Mesothelial cell of epicardium (in vitro differentiated cells): ENCODE data around the gene RFTN1. TPM values are rescaled to one million over a fixed set of nuclear protein-coding genes. Genes with fewer than 3 reads are reported as not detected.
A peak's percentile ranks its signal among the peaks of the same experiment; 100 is the strongest.

Source experiments
- DNase-seq, 2 experiments: peaks; one replicate each; pipeline ENCODE4 v3.0.0; 2021; ENCODE audit warnings: low spot score in 2 of 2; ENCODE audit not compliant: unreplicated experiment in 2 of 2
- H3K27ac Mint-ChIP-seq: 2 replicates; pipeline ENCODE4 v1.8.0; 2021; ENCODE audit warnings: mixed read lengths
- H3K27me3 Mint-ChIP-seq: 2 replicates; pipeline ENCODE4 v1.8.0; 2021; ENCODE audit warnings: low read depth, mixed read lengths
- H3K36me3 Mint-ChIP-seq: 2 replicates; pipeline ENCODE4 v1.8.0; 2021; ENCODE audit warnings: mixed read lengths
- H3K4me1 Mint-ChIP-seq: 2 replicates; pipeline ENCODE4 v1.8.0; 2021; ENCODE audit warnings: mixed read lengths
- H3K4me3 Mint-ChIP-seq: 2 replicates; pipeline ENCODE4 v1.8.0; 2021; ENCODE audit warnings: mild to moderate bottlenecking, moderate library complexity, mixed read lengths
- H3K9me3 Mint-ChIP-seq: 2 replicates; pipeline ENCODE4 v1.8.0; 2021; ENCODE audit warnings: mixed read lengths
- total RNA-seq: library from RNA; stranded (reverse); gene quantifications from 3 replicates; pipeline ENCODE4 v1.2.1, GENCODE V29; 2021
- TF ChIP-seq, protein P1 (sequence below): fragments of 200-600 bp; sonication (generic); IDR thresholded peaks from one replicate; pipeline ENCODE4 v1.5.0; 2021; ENCODE audit warnings: antibody characterized with exemption; ENCODE audit not compliant: unreplicated experiment

Gene RFTN1
- total RNA-seq, 1 donor from 2014 or later, result 10.0 TPM

DNA sequence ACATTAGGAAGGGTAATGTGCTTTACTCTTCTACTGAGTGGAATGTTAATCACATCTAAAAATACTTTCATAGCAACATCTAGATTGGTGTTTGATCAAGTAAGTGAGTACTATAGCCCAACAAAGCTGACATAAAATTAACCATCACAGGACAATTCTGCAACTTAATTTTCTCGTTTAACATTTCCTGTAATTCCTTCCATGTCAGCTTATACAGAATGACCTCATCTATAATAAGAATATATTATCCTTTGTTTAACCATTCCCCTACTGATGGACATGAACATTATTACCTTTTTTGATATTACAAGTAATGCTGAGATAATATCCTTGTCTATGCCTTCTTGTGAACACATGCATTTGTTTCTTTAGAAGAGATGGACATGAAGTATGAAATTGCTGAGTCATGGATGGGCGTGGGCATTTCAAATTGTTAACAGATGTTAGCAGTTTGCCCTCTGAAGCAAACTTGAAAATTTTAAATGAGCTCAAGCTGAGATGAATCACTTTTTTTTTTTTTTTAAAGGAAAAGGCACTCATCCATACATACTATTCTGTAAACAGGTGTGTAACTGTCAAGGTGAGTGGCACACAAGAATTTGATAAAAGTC, 163.4 kb downstream of the RFTN1 start:
- peaks cover 2% of the 10 kb centered on the region for H3K36me3 Mint-ChIP-seq
- TF ChIP-seq, protein P1, sequence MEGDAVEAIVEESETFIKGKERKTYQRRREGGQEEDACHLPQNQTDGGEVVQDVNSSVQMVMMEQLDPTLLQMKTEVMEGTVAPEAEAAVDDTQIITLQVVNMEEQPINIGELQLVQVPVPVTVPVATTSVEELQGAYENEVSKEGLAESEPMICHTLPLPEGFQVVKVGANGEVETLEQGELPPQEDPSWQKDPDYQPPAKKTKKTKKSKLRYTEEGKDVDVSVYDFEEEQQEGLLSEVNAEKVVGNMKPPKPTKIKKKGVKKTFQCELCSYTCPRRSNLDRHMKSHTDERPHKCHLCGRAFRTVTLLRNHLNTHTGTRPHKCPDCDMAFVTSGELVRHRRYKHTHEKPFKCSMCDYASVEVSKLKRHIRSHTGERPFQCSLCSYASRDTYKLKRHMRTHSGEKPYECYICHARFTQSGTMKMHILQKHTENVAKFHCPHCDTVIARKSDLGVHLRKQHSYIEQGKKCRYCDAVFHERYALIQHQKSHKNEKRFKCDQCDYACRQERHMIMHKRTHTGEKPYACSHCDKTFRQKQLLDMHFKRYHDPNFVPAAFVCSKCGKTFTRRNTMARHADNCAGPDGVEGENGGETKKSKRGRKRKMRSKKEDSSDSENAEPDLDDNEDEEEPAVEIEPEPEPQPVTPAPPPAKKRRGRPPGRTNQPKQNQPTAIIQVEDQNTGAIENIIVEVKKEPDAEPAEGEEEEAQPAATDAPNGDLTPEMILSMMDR, result no peak
- DNase-seq, result no peak
- no peak overlapping the region for H3K4me3 Mint-ChIP-seq
- no peaks in the 10 kb centered on the region for H3K27me3 Mint-ChIP-seq
- no peaks in the 10 kb centered on the region for H3K9me3 Mint-ChIP-seq
- peaks cover 6% of the 10 kb centered on the region for H3K4me1 Mint-ChIP-seq
- peak overlapping the region; percentile 27 for H3K27ac Mint-ChIP-seq

DNA sequence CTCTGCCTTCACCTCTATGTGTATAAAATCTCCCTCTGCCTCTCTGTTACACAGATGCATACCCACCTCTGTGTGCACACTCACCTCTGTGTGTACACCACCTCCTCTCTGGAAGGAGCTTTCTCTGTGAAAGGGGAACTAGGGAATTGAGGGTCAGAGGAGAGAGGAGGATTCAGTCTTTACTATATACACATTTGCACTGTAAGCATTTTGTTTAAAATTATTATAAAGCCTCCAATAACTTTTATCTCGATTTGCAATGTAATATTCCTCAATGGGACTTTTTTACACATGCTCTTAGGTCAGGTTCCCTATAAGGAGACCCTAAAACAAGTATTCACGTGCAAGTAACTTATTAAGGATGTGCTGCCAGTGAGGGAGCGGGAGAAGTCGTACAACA, 166.0 kb downstream of the RFTN1 start:
- Mint-ChIP-seq H3K4me3 (no peak overlapping the region), H3K27me3 (no peaks in the 10 kb centered on the region), H3K27ac (no peak overlapping the region), H3K4me1 (peaks cover 6% of the 10 kb centered on the region), H3K9me3 (peaks cover 4% of the 10 kb centered on the region), H3K36me3 (peaks cover 13% of the 10 kb centered on the region)
- DNase-seq, result no peak
- TF ChIP-seq, protein P1, result no peak

DNA sequence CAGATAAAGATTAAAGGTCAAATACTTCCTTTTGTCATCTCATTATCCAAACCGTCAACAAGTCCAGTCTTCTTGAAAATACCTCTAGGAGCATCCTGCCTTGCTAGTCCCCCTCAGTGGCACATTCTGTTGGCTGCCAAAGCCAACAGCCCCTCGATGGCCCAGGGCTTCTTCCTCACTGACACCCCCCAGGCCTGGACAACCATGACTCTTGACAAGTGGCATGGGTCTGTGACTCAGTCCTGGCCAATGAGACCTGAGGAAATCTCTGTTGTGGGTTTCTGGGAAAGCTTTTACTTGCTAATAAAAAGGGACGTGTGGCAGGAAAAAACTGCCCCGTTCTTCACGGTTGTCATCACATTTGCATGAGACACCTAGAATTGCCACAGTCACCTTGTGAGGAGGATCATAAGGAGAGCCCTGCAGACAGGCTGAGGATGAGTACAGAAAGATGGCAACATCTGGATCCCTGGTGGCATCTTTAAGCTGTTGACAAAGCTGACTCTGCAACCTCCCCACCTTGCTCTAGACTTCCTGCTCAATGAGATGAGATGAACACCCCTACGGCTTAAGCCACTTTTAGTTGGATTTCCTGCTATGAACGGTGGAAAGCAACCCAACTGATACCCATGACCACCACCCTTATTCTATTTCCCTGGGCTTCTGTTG, 167.0 kb downstream of the RFTN1 start:
- no peak overlapping the region for H3K4me3 Mint-ChIP-seq
- H3K9me3 Mint-ChIP-seq, result peaks cover 4% of the 10 kb centered on the region
- H3K36me3 Mint-ChIP-seq, result peaks cover 13% of the 10 kb centered on the region
- DNase-seq, result no peak
- TF ChIP-seq, protein P1, result no peak
- H3K27me3 Mint-ChIP-seq, result no peaks in the 10 kb centered on the region
- no peak overlapping the region for H3K27ac Mint-ChIP-seq
- H3K4me1 Mint-ChIP-seq, result peaks cover 6% of the 10 kb centered on the region

DNA sequence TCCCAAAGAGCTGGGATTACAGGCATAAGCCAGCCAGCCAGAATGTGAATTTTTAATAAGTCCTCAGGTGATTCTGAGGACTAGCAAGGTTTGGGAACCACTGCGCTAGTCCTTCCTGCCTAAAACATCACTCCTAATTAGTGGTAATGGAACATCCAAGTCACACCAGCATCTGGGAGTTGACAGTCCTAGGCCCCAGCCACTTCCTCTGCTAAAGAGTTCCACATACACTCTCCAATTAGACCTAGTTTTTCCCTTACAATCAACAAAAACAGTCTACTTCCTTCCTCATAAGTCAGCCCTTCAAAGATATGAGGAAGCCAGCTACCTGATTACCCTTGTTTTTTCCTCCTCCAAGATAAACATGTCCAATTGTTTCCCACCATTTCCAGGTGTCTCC, 170.4 kb downstream of the RFTN1 start:
- peaks cover 4% of the 10 kb centered on the region for H3K9me3 Mint-ChIP-seq
- no peak for DNase-seq
- no peaks in the 10 kb centered on the region for H3K4me1 Mint-ChIP-seq
- no peaks in the 10 kb centered on the region for H3K27me3 Mint-ChIP-seq
- TF ChIP-seq, protein P1, result no peak
- H3K4me3 Mint-ChIP-seq, result no peak overlapping the region
- H3K27ac Mint-ChIP-seq, result no peak overlapping the region
- peaks cover 13% of the 10 kb centered on the region for H3K36me3 Mint-ChIP-seq

DNA sequence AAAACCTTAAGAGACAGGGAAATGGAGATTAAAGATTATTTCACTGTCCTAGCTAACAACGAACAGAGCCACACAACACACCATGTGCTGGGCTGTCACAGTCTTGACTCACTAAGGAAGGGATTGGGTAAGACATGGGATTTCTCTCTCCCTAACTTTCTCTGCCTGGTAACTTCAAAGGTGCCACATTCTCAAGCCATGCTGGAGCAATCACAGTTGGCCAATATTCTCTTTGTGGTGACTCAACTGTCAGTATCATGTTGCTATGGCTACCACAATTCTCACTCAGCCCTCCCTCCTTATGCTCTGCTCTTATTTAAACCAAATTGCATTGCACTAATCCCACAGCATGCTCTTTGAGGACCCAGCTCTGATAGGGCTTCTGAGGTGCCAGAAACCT, 174.5 kb downstream of the RFTN1 start:
- TF ChIP-seq, protein P1, result no peak
- no peak overlapping the region for H3K4me3 Mint-ChIP-seq
- H3K9me3 Mint-ChIP-seq, result peaks cover 12% of the 10 kb centered on the region
- H3K27ac Mint-ChIP-seq, result no peak overlapping the region
- no peaks in the 10 kb centered on the region for H3K27me3 Mint-ChIP-seq
- peaks cover 18% of the 10 kb centered on the region for H3K36me3 Mint-ChIP-seq
- H3K4me1 Mint-ChIP-seq, result no peaks in the 10 kb centered on the region
- DNase-seq, result no peak
